Muscle of back (tissue), 11 donors: ENCODE data around the gene CRTAC1. TPM values are rescaled to one million over a fixed set of nuclear protein-coding genes. Genes with fewer than 3 reads are reported as not detected.

Experiments
- DNase-seq, 3 donors: peaks; one replicate each; pipeline versions ENCODE4 v3.0.0 to v3.0.0-alpha.2; 2013
- polyA plus RNA-seq, 10 donors: library from polyadenylated mRNA; unstranded; fragments of 120-200 nt; gene quantifications; one replicate each; pipeline ENCODE4 v1.2.1, GENCODE V29; 2013; ENCODE audit not compliant: insufficient read length in 10 of 10

Gene CRTAC1
- polyA plus RNA-seq, 10 donors: 0.37 to 1.3 (median 0.80) TPM

GRCh38 chr10:97898429-97898828, 132.0 kb downstream of the CRTAC1 start:
- no peak for DNase-seq

- no peak for DNase-seq
Measured at GRCh38 chr10:97896756-97897358, 133.6 kb downstream of the CRTAC1 start.

GRCh38 chr10:97895915-97896314, 134.5 kb downstream of the CRTAC1 start:
- no peak for DNase-seq

GRCh38 chr10:97895084-97895483, 135.3 kb downstream of the CRTAC1 start:
- DNase-seq: no peak

- no peak for DNase-seq
Measured at GRCh38 chr10:97894092-97894491, 136.3 kb downstream of the CRTAC1 start.

- DNase-seq: no peak
Measured at GRCh38 chr10:97892939-97893338, 137.5 kb downstream of the CRTAC1 start.

- no peak for DNase-seq
Measured at GRCh38 chr10:97892506-97892905, 137.9 kb downstream of the CRTAC1 start.

- DNase-seq: no peak
Measured at GRCh38 chr10:97891497-97892167, 138.8 kb downstream of the CRTAC1 start.

GRCh38 chr10:97889461-97890265, 140.8 kb downstream of the CRTAC1 start:
- DNase-seq: peak in 1 of 3 donors; percentile 47

- peak in 1 of 3 donors; percentile 7 for DNase-seq
Measured at GRCh38 chr10:97888641-97889262, 141.7 kb downstream of the CRTAC1 start.

GRCh38 chr10:97888134-97888533, 142.3 kb downstream of the CRTAC1 start:
- no peak for DNase-seq

GRCh38 chr10:97887399-97887798, 143.0 kb downstream of the CRTAC1 start:
- DNase-seq: no peak

- no peak for DNase-seq
Measured at GRCh38 chr10:97886286-97886685, 144.1 kb downstream of the CRTAC1 start.

GRCh38 chr10:97883092-97883485, 147.3 kb downstream of the CRTAC1 start:
- DNase-seq: no peak

- no peak for DNase-seq
Measured at GRCh38 chr10:97882142-97883091, 148.0 kb downstream of the CRTAC1 start.

GRCh38 chr10:97880109-97880508, 150.3 kb downstream of the CRTAC1 start:
- DNase-seq: no peak

GRCh38 chr10:97879241-97879640, 151.2 kb downstream of the CRTAC1 start:
- no peak for DNase-seq

GRCh38 chr10:97876402-97876801, 154.0 kb downstream of the CRTAC1 start:
- DNase-seq: no peak

- DNase-seq: no peak
Measured at GRCh38 chr10:97875391-97875790, 155.0 kb downstream of the CRTAC1 start.

- DNase-seq: no peak
Measured at GRCh38 chr10:97874332-97874731, 156.1 kb downstream of the CRTAC1 start.

- DNase-seq: no peak
Measured at GRCh38 chr10:97873569-97873968, 156.9 kb downstream of the CRTAC1 start.
